ENCODE measurements around the gene SOD2.

GRCh38 chr6:159682295-159682694 is 10.7 kb downstream of the SOD2 start:
- TF ChIP-seq, protein P1, sequence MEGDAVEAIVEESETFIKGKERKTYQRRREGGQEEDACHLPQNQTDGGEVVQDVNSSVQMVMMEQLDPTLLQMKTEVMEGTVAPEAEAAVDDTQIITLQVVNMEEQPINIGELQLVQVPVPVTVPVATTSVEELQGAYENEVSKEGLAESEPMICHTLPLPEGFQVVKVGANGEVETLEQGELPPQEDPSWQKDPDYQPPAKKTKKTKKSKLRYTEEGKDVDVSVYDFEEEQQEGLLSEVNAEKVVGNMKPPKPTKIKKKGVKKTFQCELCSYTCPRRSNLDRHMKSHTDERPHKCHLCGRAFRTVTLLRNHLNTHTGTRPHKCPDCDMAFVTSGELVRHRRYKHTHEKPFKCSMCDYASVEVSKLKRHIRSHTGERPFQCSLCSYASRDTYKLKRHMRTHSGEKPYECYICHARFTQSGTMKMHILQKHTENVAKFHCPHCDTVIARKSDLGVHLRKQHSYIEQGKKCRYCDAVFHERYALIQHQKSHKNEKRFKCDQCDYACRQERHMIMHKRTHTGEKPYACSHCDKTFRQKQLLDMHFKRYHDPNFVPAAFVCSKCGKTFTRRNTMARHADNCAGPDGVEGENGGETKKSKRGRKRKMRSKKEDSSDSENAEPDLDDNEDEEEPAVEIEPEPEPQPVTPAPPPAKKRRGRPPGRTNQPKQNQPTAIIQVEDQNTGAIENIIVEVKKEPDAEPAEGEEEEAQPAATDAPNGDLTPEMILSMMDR (IDR thresholded peaks at IDR 0.05; ENCODE audit: extremely low read depth in 1 of 2, insufficient read depth in 1 of 2, low read depth in 1 of 2, low read length in 2 of 2): no peak
- TF ChIP-seq POLR2AphosphoS5 (IDR thresholded peaks at IDR 0.05; ENCODE audit: insufficient read depth, low read depth, low read length) (no peak), EZH2 (IDR thresholded peaks at IDR 0.05; ENCODE audit: borderline replicate concordance, low read depth, low read length, severe bottlenecking) (no peak), FOS (IDR thresholded peaks at IDR 0.05; ENCODE audit: borderline replicate concordance, insufficient read depth, low read length) (no peak), POLR2A (IDR thresholded peaks at IDR 0.05; ENCODE audit: low read depth, low read length) (no peak), MAX (IDR thresholded peaks at IDR 0.05; ENCODE audit: insufficient read depth, insufficient read length) (no peak), MYC (IDR thresholded peaks at IDR 0.05; ENCODE audit: low read depth, low read length) (no peak), GATA2 (IDR thresholded peaks at IDR 0.05; ENCODE audit: insufficient read depth, insufficient read length, low read depth, low read length) (no peak), JUN (IDR thresholded peaks at IDR 0.05; ENCODE audit: borderline replicate concordance, insufficient read depth, insufficient read length, low read depth) (no peak)
